Measurements from ENCODE around the gene TRIM17. TPM values are rescaled to one million over a fixed set of nuclear protein-coding genes. Genes with fewer than 3 reads are reported as not detected.

Gene TRIM17
- polyA plus RNA-seq, 3 donors: not detected

DNA sequence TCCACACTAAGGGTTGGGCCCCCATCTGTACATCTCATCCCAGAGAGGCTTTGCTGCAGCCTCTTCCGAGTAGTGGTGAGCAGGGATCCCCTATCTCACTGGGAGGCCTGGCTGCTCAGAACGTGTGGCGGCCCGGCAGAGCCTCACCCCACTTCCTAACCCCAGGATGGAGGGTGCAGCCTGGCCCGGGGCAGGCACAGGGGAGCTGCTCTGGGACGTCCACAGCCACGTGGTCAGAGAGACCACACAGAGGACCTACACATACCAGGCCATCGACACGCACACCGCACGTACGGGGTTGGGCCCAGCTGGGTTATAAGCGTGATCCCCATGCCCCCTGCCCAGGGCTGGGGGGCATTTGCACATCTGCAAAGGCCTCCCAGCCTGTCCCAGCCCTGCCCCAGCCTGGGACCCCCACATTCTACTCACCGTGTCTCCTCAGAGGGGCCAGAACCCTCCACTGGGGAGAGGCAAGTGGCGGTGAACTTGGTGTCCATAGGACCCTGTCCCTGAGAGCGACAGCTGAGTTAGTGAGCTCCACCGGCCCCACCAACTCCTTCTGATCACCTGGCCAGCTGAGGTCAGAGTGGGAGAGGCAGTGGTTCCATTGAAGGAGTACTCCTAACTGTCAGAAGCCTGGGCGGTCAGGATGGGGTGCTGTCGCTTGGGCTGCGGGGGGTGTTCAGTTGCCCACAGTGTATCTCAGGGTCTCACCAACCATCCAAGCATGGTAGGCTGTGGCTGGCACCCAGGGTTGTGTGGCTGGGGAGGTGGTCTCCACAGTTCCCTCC, 51.2 kb downstream of the TRIM17 start:
- Histone ChIP-seq H3K4me3 (replicated peaks in 1 of 3; ENCODE audit: low read depth in 2 of 3, low read length in 3 of 3) (no peak overlapping the region), H3K4me1 (ENCODE audit: control insufficient read depth in 1 of 2, insufficient read depth in 2 of 2, low read length in 2 of 2) (no peaks in the 10 kb centered on the region), H3K27me3 (ENCODE audit: control insufficient read depth in 2 of 2, insufficient read depth in 2 of 2, low read length in 2 of 2) (no peaks in the 10 kb centered on the region), H3K79me2 (ENCODE audit: insufficient read depth, low read length) (no peaks in the 10 kb centered on the region), H2AFZ (ENCODE audit: insufficient read depth, low read depth, low read length, poor library complexity, severe bottlenecking) (no peak overlapping the region), H3K27ac (ENCODE audit: low read depth in 1 of 2, low read length in 2 of 2) (no peak overlapping the region), H3K9ac (ENCODE audit: insufficient read depth, low read length, poor library complexity, severe bottlenecking) (no peak overlapping the region), H3K9me3 (replicated peaks in 1 of 2; ENCODE audit: control insufficient read depth in 1 of 2, insufficient read depth in 1 of 2, low read length in 2 of 2) (no peaks in the 10 kb centered on the region), H4K20me1 (ENCODE audit: insufficient read depth, low read length) (no peaks in the 10 kb centered on the region), H3K4me2 (replicated peaks; ENCODE audit: extremely low read depth, low read length, poor library complexity, severe bottlenecking) (no peak overlapping the region), H3K36me3 (replicated peaks in 1 of 2; ENCODE audit: control insufficient read depth in 1 of 2, insufficient read depth in 2 of 2, low read length in 2 of 2) (no peaks in the 10 kb centered on the region)
- Mint-ChIP-seq H3K36me3 (no peaks in the 10 kb centered on the region), H3K27me3 (ENCODE audit: low read depth in 3 of 3) (peaks cover 0 to 4% (median 3%) of the 10 kb centered on the region in 3 donors), H3K4me1 (no peaks in the 10 kb centered on the region), H3K9me3 (no peaks in the 10 kb centered on the region), H3K27ac (no peak overlapping the region), H3K4me3 (no peak overlapping the region)
- 96% methylated on average over 17 of the region's 20 CpGs for whole genome bisulfite sequencing (ENCODE audit: insufficient coverage)
- intact Hi-C loops (cut with micrococcal nuclease): loop anchor here in 1 of 2 donors (10.0 kb wide), 1 partner anchor 341 kb away; no protein-coding TSS in a partner anchor
- TF ChIP-seq CTCF (IDR thresholded peaks at IDR 0.05): no peak
- no peak for DNase-seq

DNA sequence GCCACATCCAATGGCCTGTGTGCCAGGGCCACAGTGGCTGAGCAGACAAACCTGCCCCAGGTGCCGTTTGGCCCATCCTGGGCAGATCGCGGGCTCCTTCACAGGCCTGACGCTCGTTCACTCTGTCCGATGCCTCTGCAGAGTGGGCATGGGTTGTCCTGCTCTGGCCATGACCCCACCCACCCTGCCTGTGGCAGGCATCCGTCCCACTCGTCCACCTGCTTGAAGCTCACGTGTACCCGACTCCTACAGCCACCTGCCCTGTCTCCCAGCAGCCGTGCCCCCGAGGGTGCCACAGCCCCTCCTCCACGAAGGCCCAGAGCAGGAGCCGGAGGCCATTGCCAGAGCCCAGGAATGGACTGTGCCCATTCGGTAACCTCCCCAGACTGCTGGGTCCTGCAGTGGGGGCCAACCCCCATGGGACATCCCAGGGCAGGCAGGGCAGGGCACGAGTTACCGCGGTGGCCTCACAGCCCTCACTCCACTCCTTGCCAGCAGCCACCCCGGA, 51.9 kb downstream of the TRIM17 start:
- H3K27me3 Mint-ChIP-seq (ENCODE audit: low read depth in 3 of 3): peaks cover 0 to 4% (median 3%) of the 10 kb centered on the region in 3 donors
- Histone ChIP-seq H3K4me2 (replicated peaks; ENCODE audit: extremely low read depth, low read length, poor library complexity, severe bottlenecking) (no peak overlapping the region), H4K20me1 (ENCODE audit: insufficient read depth, low read length) (no peaks in the 10 kb centered on the region), H3K4me3 (replicated peaks in 1 of 3; ENCODE audit: low read depth in 2 of 3, low read length in 3 of 3) (no peak overlapping the region), H3K9ac (ENCODE audit: insufficient read depth, low read length, poor library complexity, severe bottlenecking) (no peak overlapping the region), H3K4me1 (ENCODE audit: control insufficient read depth in 1 of 2, insufficient read depth in 2 of 2, low read length in 2 of 2) (no peaks in the 10 kb centered on the region), H3K79me2 (ENCODE audit: insufficient read depth, low read length) (no peaks in the 10 kb centered on the region), H2AFZ (ENCODE audit: insufficient read depth, low read depth, low read length, poor library complexity, severe bottlenecking) (no peak overlapping the region), H3K36me3 (replicated peaks in 1 of 2; ENCODE audit: control insufficient read depth in 1 of 2, insufficient read depth in 2 of 2, low read length in 2 of 2) (no peaks in the 10 kb centered on the region), H3K9me3 (replicated peaks in 1 of 2; ENCODE audit: control insufficient read depth in 1 of 2, insufficient read depth in 1 of 2, low read length in 2 of 2) (no peaks in the 10 kb centered on the region), H3K27me3 (ENCODE audit: control insufficient read depth in 2 of 2, insufficient read depth in 2 of 2, low read length in 2 of 2) (no peaks in the 10 kb centered on the region), H3K27ac (ENCODE audit: low read depth in 1 of 2, low read length in 2 of 2) (no peak overlapping the region)
- H3K27ac Mint-ChIP-seq: no peak overlapping the region
- no peaks in the 10 kb centered on the region for H3K36me3 Mint-ChIP-seq
- 92% methylated on average over 15 of the region's 19 CpGs for WGBS (ENCODE audit: insufficient coverage)
- H3K9me3 Mint-ChIP-seq: no peaks in the 10 kb centered on the region
- no peaks in the 10 kb centered on the region for H3K4me1 Mint-ChIP-seq
- H3K4me3 Mint-ChIP-seq: no peak overlapping the region
- no peak for DNase-seq
- intact Hi-C loops (cut with micrococcal nuclease): loop anchor here in 1 of 2 donors (10.0 kb wide), 1 partner anchor 340 kb away; no protein-coding TSS in a partner anchor
- TF ChIP-seq CTCF (IDR thresholded peaks at IDR 0.05): no peak
